ENCODE measurements around the gene ARL5A.

Gene ARL5A

GRCh38 chr2:151853070-151853758 is 25.0 kb upstream of the ARL5A start:
- DNase-seq (ENCODE audit: insufficient read length, low spot score) (no peak), FAIRE-seq (peak; percentile 5)
- TF ChIP-seq TAF1 (IDR thresholded peaks at IDR 0.05; ENCODE audit: low read depth, low read length): no peak
- TF ChIP-seq PAX5 (IDR thresholded peaks at IDR 0.05; ENCODE audit: insufficient read depth, low read length, severe bottlenecking): no peak
- no peak for TF ChIP-seq POLR2AphosphoS5 (IDR thresholded peaks at IDR 0.05; ENCODE audit: low read depth, low read length)
- no peak for TF ChIP-seq POLR2A (IDR thresholded peaks at IDR 0.05; ENCODE audit: low read depth, low read length)
- no peak for TF ChIP-seq SPI1 (IDR thresholded peaks at IDR 0.05; ENCODE audit: low read depth, low read length)
- TF ChIP-seq POU2F2 (IDR thresholded peaks at IDR 0.05; ENCODE audit: low read depth, low read length): no peak

GRCh38 chr2:151852260-151853069 is 24.2 kb upstream of the ARL5A start:
- FAIRE-seq (no peak), DNase-seq (ENCODE audit: insufficient read length, low spot score) (no peak)
- no peak for TF ChIP-seq POLR2A (IDR thresholded peaks at IDR 0.05; ENCODE audit: low read depth, low read length)
- TF ChIP-seq POLR2AphosphoS5 (IDR thresholded peaks at IDR 0.05; ENCODE audit: low read depth, low read length): no peak
- TF ChIP-seq TAF1 (IDR thresholded peaks at IDR 0.05; ENCODE audit: low read depth, low read length): no peak
- no peak for TF ChIP-seq SPI1 (IDR thresholded peaks at IDR 0.05; ENCODE audit: low read depth, low read length)
- TF ChIP-seq PAX5 (IDR thresholded peaks at IDR 0.05; ENCODE audit: insufficient read depth, low read length, severe bottlenecking): no peak
- TF ChIP-seq POU2F2 (IDR thresholded peaks at IDR 0.05; ENCODE audit: low read depth, low read length): no peak

- no peak for FAIRE-seq
- no peak for DNase-seq (ENCODE audit: insufficient read length, low spot score)
- no peak for TF ChIP-seq POLR2A (IDR thresholded peaks at IDR 0.05; ENCODE audit: low read depth, low read length)
- TF ChIP-seq POLR2AphosphoS5 (IDR thresholded peaks at IDR 0.05; ENCODE audit: low read depth, low read length): no peak
- TF ChIP-seq POU2F2 (IDR thresholded peaks at IDR 0.05; ENCODE audit: low read depth, low read length): no peak
- TF ChIP-seq TAF1 (IDR thresholded peaks at IDR 0.05; ENCODE audit: low read depth, low read length): no peak
- TF ChIP-seq PAX5 (IDR thresholded peaks at IDR 0.05; ENCODE audit: insufficient read depth, low read length, severe bottlenecking): no peak
- no peak for TF ChIP-seq SPI1 (IDR thresholded peaks at IDR 0.05; ENCODE audit: low read depth, low read length)
Observed at GRCh38 chr2:151851761-151852160, 23.5 kb upstream of the ARL5A start.

- DNase-seq (ENCODE audit: insufficient read length, low spot score): no peak
- TF ChIP-seq SPI1 (IDR thresholded peaks at IDR 0.05; ENCODE audit: low read depth, low read length): no peak
- no peak for TF ChIP-seq TAF1 (IDR thresholded peaks at IDR 0.05; ENCODE audit: low read depth, low read length)
- TF ChIP-seq PAX5 (IDR thresholded peaks at IDR 0.05; ENCODE audit: insufficient read depth, low read length, severe bottlenecking): no peak
- TF ChIP-seq POLR2A (IDR thresholded peaks at IDR 0.05; ENCODE audit: low read depth, low read length): no peak
- TF ChIP-seq POU2F2 (IDR thresholded peaks at IDR 0.05; ENCODE audit: low read depth, low read length): no peak
- no peak for FAIRE-seq
Observed at GRCh38 chr2:151849413-151850010, 21.3 kb upstream of the ARL5A start.

- TF ChIP-seq POLR2A (IDR thresholded peaks at IDR 0.05; ENCODE audit: low read depth, low read length): no peak
- TF ChIP-seq POU2F2 (IDR thresholded peaks at IDR 0.05; ENCODE audit: low read depth, low read length): no peak
- TF ChIP-seq SPI1 (IDR thresholded peaks at IDR 0.05; ENCODE audit: low read depth, low read length): no peak
- TF ChIP-seq PAX5 (IDR thresholded peaks at IDR 0.05; ENCODE audit: insufficient read depth, low read length, severe bottlenecking): no peak
- no peak for TF ChIP-seq TAF1 (IDR thresholded peaks at IDR 0.05; ENCODE audit: low read depth, low read length)
- TF ChIP-seq POLR2AphosphoS5 (IDR thresholded peaks at IDR 0.05; ENCODE audit: low read depth, low read length): no peak
- FAIRE-seq (peak; percentile 62), DNase-seq (ENCODE audit: insufficient read length, low spot score) (no peak)
Observed at GRCh38 chr2:151845884-151846283, 17.7 kb upstream of the ARL5A start.

GRCh38 chr2:151845481-151845880 is 17.3 kb upstream of the ARL5A start:
- TF ChIP-seq SPI1 (IDR thresholded peaks at IDR 0.05; ENCODE audit: low read depth, low read length) (no peak), TAF1 (IDR thresholded peaks at IDR 0.05; ENCODE audit: low read depth, low read length) (no peak), POU2F2 (IDR thresholded peaks at IDR 0.05; ENCODE audit: low read depth, low read length) (no peak), PAX5 (IDR thresholded peaks at IDR 0.05; ENCODE audit: insufficient read depth, low read length, severe bottlenecking) (no peak), POLR2AphosphoS5 (IDR thresholded peaks at IDR 0.05; ENCODE audit: low read depth, low read length) (no peak), POLR2A (IDR thresholded peaks at IDR 0.05; ENCODE audit: low read depth, low read length) (no peak)
- FAIRE-seq: peak; percentile 60
- no peak for DNase-seq (ENCODE audit: insufficient read length, low spot score)

GRCh38 chr2:151844211-151844896 is 16.1 kb upstream of the ARL5A start:
- TF ChIP-seq PAX5 (IDR thresholded peaks at IDR 0.05; ENCODE audit: insufficient read depth, low read length, severe bottlenecking) (no peak), TAF1 (IDR thresholded peaks at IDR 0.05; ENCODE audit: low read depth, low read length) (no peak), SPI1 (IDR thresholded peaks at IDR 0.05; ENCODE audit: low read depth, low read length) (no peak), POLR2A (IDR thresholded peaks at IDR 0.05; ENCODE audit: low read depth, low read length) (no peak), POLR2AphosphoS5 (IDR thresholded peaks at IDR 0.05; ENCODE audit: low read depth, low read length) (no peak), POU2F2 (IDR thresholded peaks at IDR 0.05; ENCODE audit: low read depth, low read length) (no peak)
- peak; percentile 5 for FAIRE-seq
- no peak for DNase-seq (ENCODE audit: insufficient read length, low spot score)

GRCh38 chr2:151843691-151844061 is 15.5 kb upstream of the ARL5A start:
- no peak for FAIRE-seq
- DNase-seq (ENCODE audit: insufficient read length, low spot score): no peak
- TF ChIP-seq TAF1 (IDR thresholded peaks at IDR 0.05; ENCODE audit: low read depth, low read length) (no peak), POU2F2 (IDR thresholded peaks at IDR 0.05; ENCODE audit: low read depth, low read length) (no peak), POLR2A (IDR thresholded peaks at IDR 0.05; ENCODE audit: low read depth, low read length) (no peak), PAX5 (IDR thresholded peaks at IDR 0.05; ENCODE audit: insufficient read depth, low read length, severe bottlenecking) (no peak), SPI1 (IDR thresholded peaks at IDR 0.05; ENCODE audit: low read depth, low read length) (no peak)

Measured in GM12891 (cell line).